Spleen (tissue), 7 donors: ENCODE data around the gene WFIKKN2.

ENCODE experiments used
- CTCF ChIP-seq, 11 experiments: fragments of 200-600 bp in 7 of 11; fragments of 450-650 bp in 4 of 11; sonication (generic) in 4 of 11; IDR thresholded peaks in 8 of 11; conservative IDR thresholded peaks in 3 of 11; 1 replicate in 7 of 11; 2 replicates in 4 of 11; pipeline versions ENCODE4 v1.4.0 to v1.8.0; 2016 to 2021; ENCODE audit warnings: antibody characterized with exemption in 11 of 11, inconsistent platforms in 4 of 11, mild to moderate bottlenecking in 1 of 11
- POLR2A ChIP-seq, 3 donors: fragments of 450-650 bp; IDR thresholded peaks; one replicate each; pipeline ENCODE4 v1.5.1; 2017; ENCODE audit warnings: antibody characterized with exemption in 3 of 3, mild to moderate bottlenecking in 1 of 3
- POLR2AphosphoS5 ChIP-seq, 3 donors: sonication (generic); formaldehyde crosslinking; IDR thresholded peaks; one replicate each; pipeline ENCODE4 v1.5.1; 2017; ENCODE audit warnings: antibody characterized with exemption in 3 of 3
- donor health status: DM: no; HTN: no; CAD: no; lungs with moderate emphysema.
- donor health status: DM: no; HTN: no; CAD: no.
- donor health status: DM: no; HTN: no; CAD: no.

- TF ChIP-seq CTCF (IDR thresholded peaks at IDR 0.05 in 8 of 11, conservative IDR thresholded peaks at IDR 0.05 in 3 of 11) (no peak), POLR2A (IDR thresholded peaks at IDR 0.05) (no peak), POLR2AphosphoS5 (IDR thresholded peaks at IDR 0.05) (no peak)
Measured at GRCh38 chr17:50805486-50805885, 29.9 kb upstream of the WFIKKN2 start.
